Measurements from ENCODE around the gene PUM1. TPM values are rescaled to one million over a fixed set of nuclear protein-coding genes. Genes with fewer than 3 reads are reported as not detected.

Gene PUM1
- total and polyA plus RNA-seq, 2 of the 8 experiments (the other 6 are each of a cell fraction or from before 2014, with no cell fraction given), result 122 to 177 TPM

GRCh38 chr1:30895944-30896660 lies 169.4 kb downstream of the PUM1 start:
- Histone ChIP-seq H2BK120ac (replicated peaks; ENCODE audit: low read depth, low read length) (no peak overlapping the region), H2BK5ac (ENCODE audit: low read depth, low read length) (peak overlapping the region; percentile 48; the same call in 1 of the 2 replicates), H3K14ac (ENCODE audit: insufficient read length) (no peak overlapping the region), H3K23ac (ENCODE audit: insufficient read length) (no peak overlapping the region), H2BK12ac (ENCODE audit: low read depth, low read length) (no peak overlapping the region), H3K18ac (ENCODE audit: extremely low read depth, low read length) (peak overlapping the region; percentile 66; the same call in 1 of the 2 replicates), H3K4me3 (ENCODE audit: extremely low read depth in 1 of 4, insufficient read depth in 2 of 4, low read depth in 3 of 4, low read length in 4 of 4) (no peak overlapping the region), H3K4ac (replicated peaks; ENCODE audit: insufficient read length, low read depth, low read length) (no peak overlapping the region), H3K9me3 (ENCODE audit: insufficient read depth in 2 of 2, low read depth in 1 of 2, low read length in 1 of 2) (no peaks in the 10 kb centered on the region), H2BK15ac (ENCODE audit: low read length) (peak overlapping the region; percentile 36), H3K56ac (replicated peaks; ENCODE audit: insufficient read length, low read depth, low read length) (no peak overlapping the region), H3K79me1 (ENCODE audit: low read depth, low read length) (peaks cover 6% of the 10 kb centered on the region), H3K23me2 (ENCODE audit: low read depth, low read length) (peaks cover 7% of the 10 kb centered on the region; the same call in 1 of the 2 replicates), H2BK20ac (ENCODE audit: low read length) (no peak overlapping the region), H3K4me1 (replicated peaks in 1 of 4; ENCODE audit: control insufficient read depth in 3 of 4, insufficient read depth in 4 of 4, low read length in 3 of 4) (peaks cover 0 to 18% (median 8%) of the 10 kb centered on the region in 4 experiments; a peak in 5 of 7 replicates), H4K8ac (ENCODE audit: extremely low read depth, insufficient read depth, low read length) (no peak overlapping the region), H4K91ac (replicated peaks; ENCODE audit: insufficient read length, low read length) (peak overlapping the region; percentile 8), H4K5ac (ENCODE audit: insufficient read length, low read depth, low read length) (no peak overlapping the region), H2AK5ac (ENCODE audit: low read depth, low read length) (peak overlapping the region; percentile 94), H4K20me1 (replicated peaks in 1 of 2; ENCODE audit: control insufficient read depth in 1 of 2, insufficient read depth in 2 of 2, low read length in 2 of 2) (peaks cover 0 to 18% of the 10 kb centered on the region in 2 experiments), H3K36me3 (ENCODE audit: control insufficient read depth in 2 of 4, insufficient read depth in 4 of 4, low read length in 3 of 4) (no peaks in the 10 kb centered on the region), H3K4me2 (ENCODE audit: insufficient read depth in 1 of 2, low read depth in 2 of 2, low read length in 2 of 2) (peak overlapping the region in 1 of 2 experiments; percentile 29; a peak in 1 of 4 replicates), H3K9ac (replicated peaks in 1 of 4; ENCODE audit: extremely low read depth in 1 of 4, low read depth in 3 of 4, low read length in 3 of 4) (no peak overlapping the region; a peak in 1 of 7 replicates), H3K27ac (ENCODE audit: low read depth, low read length) (no peak overlapping the region), H3K27me3 (replicated peaks in 1 of 4; ENCODE audit: control insufficient read depth in 3 of 4, extremely low read depth in 1 of 4, insufficient read depth in 3 of 4, low read length in 3 of 4) (peaks cover 0 to 3% (median 0%) of the 10 kb centered on the region in 4 experiments; a peak in 1 of 7 replicates), H3K79me2 (ENCODE audit: control insufficient read depth in 1 of 2, insufficient read depth in 2 of 2, low read length in 2 of 2) (peaks cover 0 to 3% of the 10 kb centered on the region in 2 experiments; a peak in 1 of 4 replicates), H2AFZ (ENCODE audit: low read length) (peak overlapping the region; percentile 20; the same call in 1 of the 2 replicates)
- no peak for DNase-seq (ENCODE audit: low read depth in 1 of 2, low spot score in 2 of 2)
- ChIA-PET POLR2A (ENCODE audit: partially characterized antibody) (interaction anchor here (0.9 to 2.8 kb wide), 4 partner anchors 8 to 94 kb away, joined by 3 to 8 read pairs (median 4); no protein-coding TSS in a partner anchor), CTCF (ENCODE audit: partially characterized antibody) (interaction anchor here (0.8 to 13.1 kb wide), 11 partner anchors 9 to 172 kb away, joined by 3 to 164 read pairs (median 5); partner anchors contain the start of gene MATN1)
- 73% methylated on average over 5 of the region's 6 CpGs; no CpG with 5 or more reads in 1 of the 2 experiments for WGBS, 2 experiments (ENCODE audit: extremely low coverage in 1 of 2, insufficient coverage in 1 of 2, insufficient read length in 1 of 2, insufficient replicate concordance in 2 of 2, low coverage in 1 of 2, low lambda C conversion rate in 2 of 2, missing lambda C conversion rate in 1 of 2)
- TF ChIP-seq SP1 (IDR thresholded peaks at IDR 0.05; ENCODE audit: low read depth, low read length) (no peak), CBX8 (IDR thresholded peaks at IDR 0.05; ENCODE audit: borderline replicate concordance, low read depth, low read length) (no peak), CEBPB (IDR thresholded peaks at IDR 0.05; ENCODE audit: low read depth, low read length) (0 out of 2 replicates have a peak, but pooled peaks have one; percentile 9)
- no peak for FAIRE-seq

Measured in H1 (cell line).